ENCODE measurements around the gene SEMA4C. TPM values are rescaled to one million over a fixed set of nuclear protein-coding genes. Genes with fewer than 3 reads are reported as not detected.

SEMA4C gene
- total and polyA plus RNA-seq, 12 donors, result 14.1 to 43.8 (median 24.1) TPM

- peak; percentile 85 to 90 for DNase-seq
- peak overlapping the region in 9 of 10 donors; percentile 14 to 37 (median 28) for H3K4me3 ChIP-seq
- intact Hi-C loops (cut with DNase I), result loop anchor here in 7 of 10 donors (1.0 to 5.0 kb wide), 6 partner anchors 35 to 45 kb away; partner anchors contain the start of gene SEMA4C (in 1 of the 7)
- no peaks in the 10 kb centered on the region for H3K9me3 ChIP-seq
- TF ChIP-seq CTCF (IDR thresholded peaks at IDR 0.05), result peak in 3 of 9 donors; percentile 9 to 31 (median 24)
- H3K27me3 ChIP-seq, result no peaks in the 10 kb centered on the region
- H3K27ac ChIP-seq, result peak overlapping the region; percentile 81 to 98 (median 94)
- peak; percentile 91 to 97 (median 93) for ATAC-seq
- no peaks in the 10 kb centered on the region for H3K36me3 ChIP-seq
- H3K4me1 ChIP-seq, result peaks cover 28 to 55% (median 51%) of the 10 kb centered on the region in 9 donors
- 15 to 21% methylated on average over 21 of the region's 21 CpGs for WGBS, 2 donors
These were observed 37.5 kb upstream of the SEMA4C start for GRCh38 chr2:96907115-96908041.

GRCh38 chr2:96906729-96907114 lies 36.8 kb upstream of the SEMA4C start:
- H3K27ac ChIP-seq, result peak overlapping the region; percentile 81 to 98 (median 94)
- DNase-seq (peak; percentile 54 to 64), ATAC-seq (peak; percentile 25 to 58 (median 49))
- no peaks in the 10 kb centered on the region for H3K36me3 ChIP-seq
- no peaks in the 10 kb centered on the region for H3K27me3 ChIP-seq
- no peaks in the 10 kb centered on the region for H3K9me3 ChIP-seq
- WGBS, 2 donors, result 24 to 25% methylated on average over 13 of the region's 13 CpGs
- TF ChIP-seq CTCF (IDR thresholded peaks at IDR 0.05), result no peak
- H3K4me3 ChIP-seq, result peak overlapping the region in 9 of 10 donors; percentile 14 to 37 (median 28)
- peaks cover 28 to 48% (median 45%) of the 10 kb centered on the region in 9 donors for H3K4me1 ChIP-seq
- intact Hi-C loops (cut with DNase I), result loop anchor here in 5 of 10 donors (1.0 to 5.0 kb wide), 5 partner anchors 34 to 46 kb away; partner anchors contain the start of gene SEMA4C (in 1 of the 5)

GRCh38 chr2:96903815-96904214 lies 33.9 kb upstream of the SEMA4C start:
- ATAC-seq (no peak), DNase-seq (no peak)
- TF ChIP-seq CTCF (IDR thresholded peaks at IDR 0.05), result no peak
- H3K27me3 ChIP-seq, result no peaks in the 10 kb centered on the region
- H3K4me3 ChIP-seq, result no peak overlapping the region
- H3K27ac ChIP-seq, result no peak overlapping the region
- peaks cover 22 to 39% (median 30%) of the 10 kb centered on the region in 9 donors for H3K4me1 ChIP-seq
- H3K9me3 ChIP-seq, result no peaks in the 10 kb centered on the region
- H3K36me3 ChIP-seq, result no peaks in the 10 kb centered on the region
- 85 to 88% methylated on average over 7 of the region's 7 CpGs for WGBS, 2 donors
- intact Hi-C loops (cut with DNase I), result no loop called here

GRCh38 chr2:96903318-96903717 lies 33.4 kb upstream of the SEMA4C start:
- H3K9me3 ChIP-seq, result no peaks in the 10 kb centered on the region
- DNase-seq, result no peak
- no peak overlapping the region for H3K4me3 ChIP-seq
- no peak for ATAC-seq
- intact Hi-C loops (cut with DNase I), result no loop called here
- no peak overlapping the region for H3K27ac ChIP-seq
- no peak for TF ChIP-seq CTCF (IDR thresholded peaks at IDR 0.05)
- 89 to 90% methylated on average over 7 of the region's 7 CpGs for WGBS, 2 donors
- no peaks in the 10 kb centered on the region for H3K27me3 ChIP-seq
- H3K4me1 ChIP-seq, result peaks cover 22 to 34% (median 25%) of the 10 kb centered on the region in 9 donors
- H3K36me3 ChIP-seq, result no peaks in the 10 kb centered on the region
